GM12864 (cell line): ENCODE results near the gene LARGE1.

Experiments
- DNase-seq: peaks from one replicate; pipeline ENCODE4 v3.0.0-alpha.2; 2011; ENCODE audit warnings: low read depth
- H3K4me3 ChIP-seq: 2 replicates; pipeline ENCODE4 v1.5.1; 2011; ENCODE audit warnings: mild to moderate bottlenecking, low read depth, low read length, control low read depth
- CTCF ChIP-seq: IDR thresholded peaks from 2 replicates; pipeline ENCODE4 v1.5.1; 2011; ENCODE audit warnings: low read depth, mild to moderate bottlenecking, moderate library complexity, low read length, control low read depth, inconsistent platforms; ENCODE audit errors: missing control alignments

The LARGE1 gene

GRCh38 chr22:33538277-33538885 lies 381.9 kb downstream of the LARGE1 start:
- no peak for DNase-seq
- no peak for TF ChIP-seq CTCF
- H3K4me3 ChIP-seq: no peak overlapping the region

GRCh38 chr22:33537059-33537458 lies 383.2 kb downstream of the LARGE1 start:
- no peak for TF ChIP-seq CTCF

GRCh38 chr22:33535937-33536875 lies 384.1 kb downstream of the LARGE1 start:
- no peak overlapping the region for H3K4me3 ChIP-seq
- no peak for DNase-seq
- TF ChIP-seq CTCF: no peak

More at GRCh38 chr22:33537059-33537458, 383.2 kb downstream of the LARGE1 start:
- DNase-seq: no peak
- no peak overlapping the region for H3K4me3 ChIP-seq

GRCh38 chr22:33529424-33530113 lies 390.7 kb downstream of the LARGE1 start:
- DNase-seq: no peak
- TF ChIP-seq CTCF: no peak
- no peak overlapping the region for H3K4me3 ChIP-seq

GRCh38 chr22:33528183-33528582 lies 392.1 kb downstream of the LARGE1 start:
- no peak overlapping the region for H3K4me3 ChIP-seq
- DNase-seq: no peak
- no peak for TF ChIP-seq CTCF

- no peak for TF ChIP-seq CTCF
- no peak overlapping the region for H3K4me3 ChIP-seq
- DNase-seq: no peak
Measured at GRCh38 chr22:33526434-33527107, 393.7 kb downstream of the LARGE1 start.
